GM21723 (cell line): ENCODE data around the gene CD180.

Source experiments
- ATAC-seq: cut with Tn5 transposase; IDR thresholded peaks from one replicate; pipeline ENCODE4 v1.9.1; 2021; ENCODE audit warnings: mild to moderate bottlenecking, moderate library complexity; ENCODE audit not compliant: unreplicated experiment

Gene CD180

DNA sequence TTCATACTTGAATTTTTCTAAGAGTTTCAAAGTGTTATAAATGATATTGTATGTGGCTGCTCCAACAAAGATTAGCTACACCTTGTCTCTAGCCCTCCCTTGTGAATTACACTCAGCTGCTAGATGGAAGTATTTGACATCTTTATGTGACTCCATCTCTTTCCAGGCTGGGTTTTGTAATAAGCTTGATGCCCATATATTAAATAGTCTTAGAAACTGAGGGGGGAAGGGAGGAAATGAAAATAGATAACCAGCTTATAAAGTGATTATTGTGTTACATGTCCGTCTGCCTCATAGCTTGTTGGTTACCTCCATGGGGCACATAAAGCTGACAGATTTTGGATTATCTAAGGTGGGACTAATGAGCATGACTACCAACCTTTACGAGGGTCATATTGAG lies 63.4 kb downstream of the CD180 start:
- no peak for ATAC-seq

DNA sequence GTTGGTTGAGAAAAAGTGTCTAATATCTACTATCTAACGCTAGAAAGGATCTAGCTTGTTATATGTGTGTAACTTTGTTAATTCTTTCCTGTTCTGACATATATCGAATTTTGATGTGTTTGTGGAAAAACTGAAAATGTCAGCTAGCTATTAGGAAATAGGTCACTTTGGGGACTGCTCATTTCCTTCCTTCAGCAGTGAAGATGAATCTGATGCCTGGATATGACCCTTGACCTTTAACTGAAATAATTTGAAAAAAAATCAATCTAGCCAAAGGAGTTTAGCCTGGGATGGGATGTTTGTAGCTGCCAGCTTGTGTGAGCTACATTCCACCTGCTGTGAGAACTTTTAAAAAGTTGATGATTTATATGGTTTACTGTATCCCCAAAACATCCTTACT lies 66.8 kb downstream of the CD180 start:
- ATAC-seq, result no peak
